Endothelial cell of umbilical vein (primary cell): ENCODE results near the gene APC2. TPM values are rescaled to one million over a fixed set of nuclear protein-coding genes. Genes with fewer than 3 reads are reported as not detected.

Source experiments
- BruUV-seq: library from RNA; stranded (reverse); fragments of 400-500 nt; replicated peaks from 2 replicates; lab custom pipeline; 2021; lab: Mats Ljungman, UMichigan
- CTCF ChIA-PET: fragments of 300-600, 350-600 bp; sonication (Branson Sonifier 250); formaldehyde crosslinking; loops from one replicate; lab custom pipeline; 2021; ENCODE audit warnings: antibody characterized with exemption, inconsistent platforms; lab: Charles Lee
- POLR2A ChIA-PET: fragments of 300-600, 350-600 bp; sonication (Branson Sonifier 250); formaldehyde crosslinking; loops from one replicate; lab custom pipeline; 2021; ENCODE audit warnings: antibody characterized with exemption, inconsistent platforms; lab: Charles Lee
- DNase-seq: peaks from one replicate; pipeline ENCODE4 v3.0.0-alpha.2; 2011; ENCODE audit warnings: low read depth, low spot score
- FAIRE-seq: peaks from 2 replicates; lab custom pipeline; 2011; peaks lifted over from hg19 to GRCh38; lab: Jason Lieb, UNC
- H2AFZ ChIP-seq: 2 replicates; pipeline ENCODE4 v1.6.0; 2012; ENCODE audit warnings: low read depth, low read length, control low read depth, inconsistent platforms
- H3K27ac ChIP-seq: 2 replicates; pipeline ENCODE4 v1.5.1; 2011; ENCODE audit warnings: low read depth, mild to moderate bottlenecking, control low read depth, low read length, moderate library complexity; ENCODE audit not compliant: insufficient read depth
- H3K27me3 ChIP-seq, 2 experiments: 2 replicates each; pipeline versions ENCODE4 v1.6.0 to v1.6.1; 2011; ENCODE audit warnings: low read length in 2 of 2, mixed read lengths in 1 of 2; ENCODE audit not compliant: control insufficient read depth in 2 of 2, insufficient read depth in 2 of 2
- H3K36me3 ChIP-seq, 2 experiments: 2 replicates in 1 of 2; 3 replicates in 1 of 2; pipeline ENCODE4 v1.5.1; 2011; ENCODE audit warnings: low read length in 2 of 2, mild to moderate bottlenecking in 1 of 2, moderate library complexity in 1 of 2; ENCODE audit not compliant: control insufficient read depth in 2 of 2, insufficient read depth in 2 of 2; ENCODE audit errors: extremely low read depth in 1 of 2
- H3K4me1 ChIP-seq: 3 replicates; pipeline ENCODE4 v1.5.1; 2011; ENCODE audit warnings: mild to moderate bottlenecking, low read length; ENCODE audit not compliant: control insufficient read depth, insufficient read depth; ENCODE audit errors: extremely low read depth
- H3K4me2 ChIP-seq: 2 replicates; pipeline ENCODE4 v1.6.1; 2011; ENCODE audit warnings: low read length, control low read depth, mixed read lengths; ENCODE audit not compliant: insufficient read depth
- H3K4me3 ChIP-seq, 3 experiments: fragments of 200-600 bp in 1 of 3; sonication (generic), shearing (Covaris generic) in 1 of 3; replicated peaks in 1 of 3; 2 replicates each; pipeline ENCODE4 v1.5.1; 2011 to 2016; ENCODE audit warnings: control low read depth in 3 of 3, low read length in 3 of 3, mild to moderate bottlenecking in 2 of 3, inconsistent platforms in 1 of 3, low read depth in 1 of 3, moderate library complexity in 1 of 3; ENCODE audit not compliant: insufficient read depth in 1 of 3
- H3K79me2 ChIP-seq: 2 replicates; pipeline ENCODE4 v1.6.0; 2012; ENCODE audit warnings: low read length, inconsistent platforms; ENCODE audit not compliant: control insufficient read depth, insufficient read depth
- H3K9ac ChIP-seq: replicated peaks from 2 replicates; pipeline ENCODE3; 2011; ENCODE audit warnings: low read length, control low read depth; ENCODE audit not compliant: insufficient read depth; ENCODE audit errors: extremely low read depth
- H3K9me1 ChIP-seq: replicated peaks from 3 replicates; pipeline ENCODE4 v1.6.0; 2011; ENCODE audit warnings: mild to moderate bottlenecking, low read length; ENCODE audit not compliant: control insufficient read depth, insufficient read depth; ENCODE audit errors: extremely low read depth
- H3K9me3 ChIP-seq: replicated peaks from 2 replicates; pipeline ENCODE4 v1.5.1; 2012; ENCODE audit warnings: low read length, inconsistent platforms; ENCODE audit not compliant: control insufficient read depth, insufficient read depth
- H4K20me1 ChIP-seq: replicated peaks from 2 replicates; pipeline ENCODE3; 2011; ENCODE audit warnings: mild to moderate bottlenecking, low read length; ENCODE audit not compliant: control insufficient read depth, insufficient read depth; ENCODE audit errors: extremely low read depth
- EZH2 ChIP-seq: IDR thresholded peaks from 2 replicates; pipeline ENCODE4 v1.6.1; 2012; ENCODE audit warnings: borderline replicate concordance, low read depth, mild to moderate bottlenecking, moderate library complexity, low read length, inconsistent platforms; ENCODE audit not compliant: severe bottlenecking
- FOS ChIP-seq: IDR thresholded peaks from 2 replicates; pipeline ENCODE4 v1.6.1; 2011; ENCODE audit warnings: mild to moderate bottlenecking, low read length, moderate library complexity, borderline replicate concordance; ENCODE audit not compliant: insufficient read depth
- GATA2 ChIP-seq: IDR thresholded peaks from 2 replicates; pipeline ENCODE4 v1.7.0; 2011; ENCODE audit warnings: low read depth, mild to moderate bottlenecking, moderate library complexity, mixed read lengths, low read length; ENCODE audit not compliant: insufficient read length, insufficient read depth
- JUN ChIP-seq: IDR thresholded peaks from 2 replicates; pipeline ENCODE4 v1.6.1; 2011; ENCODE audit warnings: borderline replicate concordance, low read depth; ENCODE audit not compliant: insufficient read length, insufficient read depth
- MAX ChIP-seq: IDR thresholded peaks from 2 replicates; pipeline ENCODE4 v1.6.1; 2011; ENCODE audit not compliant: insufficient read depth, insufficient read length
- POLR2A ChIP-seq: IDR thresholded peaks from 2 replicates; pipeline ENCODE4 v1.6.1; 2012; ENCODE audit warnings: low read depth, mild to moderate bottlenecking, control low read depth, low read length
- POLR2AphosphoS5 ChIP-seq: IDR thresholded peaks from 2 replicates; pipeline ENCODE4 v1.6.1; 2012; ENCODE audit warnings: low read depth, mild to moderate bottlenecking, control low read depth, low read length, moderate library complexity; ENCODE audit not compliant: insufficient read depth
- dilution Hi-C: fragments of 300-500 bp; cut with MboI; formaldehyde crosslinking; loops from one replicate; pipeline ENCODE4 v1.15.0; 2019; ENCODE audit warnings: low sequenced_read_pairs; ENCODE audit not compliant: extremely low pct_ligation_motif_present
- intact Hi-C: fragments of 100-400 bp; cut with micrococcal nuclease; formaldehyde crosslinking; loops from one replicate; pipeline ENCODE4 v1.10.0; 2022
- polyA plus RNA-seq, 4 experiments: library from polyadenylated mRNA; depleted of rRNA in 3 of 4; stranded (reverse) in 3 of 4; unstranded in 1 of 4; fragments of >200 nt; gene quantifications; 2 replicates each; pipeline versions ENCODE4 v1.2.1 to v1.2.3, GENCODE V29; 2011 to 2012; ENCODE audit warnings: missing spikeins in 1 of 4
- total RNA-seq: library from RNA; stranded (reverse); gene quantifications from 2 replicates; pipeline ENCODE4 v1.2.3, GENCODE V29; 2021

APC2 gene
- total and polyA plus RNA-seq, 2 donors (not counting 3 experiments of a cell fraction or from before 2014, with no cell fraction given): 0.01 to 0.04 TPM

DNA sequence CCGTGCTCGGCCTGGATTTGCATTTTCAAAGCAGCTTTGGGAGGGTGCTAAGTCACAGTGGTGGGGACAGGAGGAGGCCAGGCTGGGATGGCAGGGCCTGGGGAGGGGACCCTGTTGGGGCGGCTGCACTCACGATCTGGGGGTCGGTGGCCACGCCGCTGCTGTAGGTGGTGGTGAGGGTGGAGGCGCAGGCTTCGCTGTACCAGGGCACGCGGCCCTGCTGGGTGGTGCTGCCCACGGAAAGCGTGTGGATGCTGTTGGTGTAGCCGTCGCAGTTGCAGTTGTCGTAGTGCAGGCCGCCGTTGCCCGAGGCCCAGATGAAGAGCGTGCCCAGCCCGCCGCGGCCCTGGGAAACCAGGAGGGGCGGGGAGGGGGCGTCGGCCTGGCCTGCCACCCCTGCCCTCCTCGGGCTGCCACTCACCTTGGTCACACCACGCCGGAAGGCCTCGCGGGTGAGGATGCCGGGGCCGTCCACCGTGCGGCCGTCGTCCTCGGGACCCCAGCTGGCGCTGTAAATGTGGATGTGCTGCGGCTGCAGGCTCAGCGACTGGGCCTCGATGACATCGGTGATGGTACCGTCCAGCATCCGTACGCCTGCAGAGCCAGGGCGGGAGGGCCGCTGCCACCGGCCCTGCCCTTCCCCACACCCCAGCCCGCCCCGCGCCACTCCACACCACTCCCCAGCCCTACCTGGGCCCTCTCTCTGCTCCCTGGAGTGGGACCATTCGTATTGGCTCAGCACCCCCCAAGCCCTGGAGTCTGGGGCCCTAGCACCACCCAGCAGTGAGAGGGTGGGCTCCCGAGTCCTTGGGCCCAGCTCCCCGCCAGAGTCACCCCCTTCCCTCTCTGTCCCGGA, 37.0 kb downstream of the APC2 start:
- intact Hi-C loops (no loop called here), dilution Hi-C loops (no loop called here)
- ChIA-PET POLR2A (no interaction called here), CTCF (interaction anchor here (1.0 kb wide), 1 partner anchor 59 kb away, joined by 3 read pairs; no protein-coding TSS in a partner anchor)
- peaks cover 10% of the 10 kb centered on the region for H3K4me1 ChIP-seq
- no peaks in the 10 kb centered on the region for H3K9me1 ChIP-seq
- TF ChIP-seq GATA2 (no peak), MAX (no peak), EZH2 (no peak), POLR2AphosphoS5 (no peak), FOS (no peak), JUN (no peak), POLR2A (no peak)
- no peaks in the 10 kb centered on the region for H4K20me1 ChIP-seq
- H3K79me2 ChIP-seq: no peaks in the 10 kb centered on the region
- no peak overlapping the region for H2AFZ ChIP-seq
- peaks cover 0 to 6% of the 10 kb centered on the region in 2 experiments for H3K27me3 ChIP-seq
- no peak for DNase-seq
- H3K36me3 ChIP-seq: no peaks in the 10 kb centered on the region
- no peak overlapping the region for H3K27ac ChIP-seq
- H3K4me2 ChIP-seq: no peak overlapping the region
- no peaks in the 10 kb centered on the region for H3K9me3 ChIP-seq
- BruUV-seq: no TSS peak
- H3K4me3 ChIP-seq: no peak overlapping the region
- no peak for FAIRE-seq
- H3K9ac ChIP-seq: no peak overlapping the region
